Measurements from ENCODE around the gene TALDO1.

GRCh38 chr11:802693-803466, 55.6 kb downstream of the TALDO1 start:
- TF ChIP-seq, protein P1, sequence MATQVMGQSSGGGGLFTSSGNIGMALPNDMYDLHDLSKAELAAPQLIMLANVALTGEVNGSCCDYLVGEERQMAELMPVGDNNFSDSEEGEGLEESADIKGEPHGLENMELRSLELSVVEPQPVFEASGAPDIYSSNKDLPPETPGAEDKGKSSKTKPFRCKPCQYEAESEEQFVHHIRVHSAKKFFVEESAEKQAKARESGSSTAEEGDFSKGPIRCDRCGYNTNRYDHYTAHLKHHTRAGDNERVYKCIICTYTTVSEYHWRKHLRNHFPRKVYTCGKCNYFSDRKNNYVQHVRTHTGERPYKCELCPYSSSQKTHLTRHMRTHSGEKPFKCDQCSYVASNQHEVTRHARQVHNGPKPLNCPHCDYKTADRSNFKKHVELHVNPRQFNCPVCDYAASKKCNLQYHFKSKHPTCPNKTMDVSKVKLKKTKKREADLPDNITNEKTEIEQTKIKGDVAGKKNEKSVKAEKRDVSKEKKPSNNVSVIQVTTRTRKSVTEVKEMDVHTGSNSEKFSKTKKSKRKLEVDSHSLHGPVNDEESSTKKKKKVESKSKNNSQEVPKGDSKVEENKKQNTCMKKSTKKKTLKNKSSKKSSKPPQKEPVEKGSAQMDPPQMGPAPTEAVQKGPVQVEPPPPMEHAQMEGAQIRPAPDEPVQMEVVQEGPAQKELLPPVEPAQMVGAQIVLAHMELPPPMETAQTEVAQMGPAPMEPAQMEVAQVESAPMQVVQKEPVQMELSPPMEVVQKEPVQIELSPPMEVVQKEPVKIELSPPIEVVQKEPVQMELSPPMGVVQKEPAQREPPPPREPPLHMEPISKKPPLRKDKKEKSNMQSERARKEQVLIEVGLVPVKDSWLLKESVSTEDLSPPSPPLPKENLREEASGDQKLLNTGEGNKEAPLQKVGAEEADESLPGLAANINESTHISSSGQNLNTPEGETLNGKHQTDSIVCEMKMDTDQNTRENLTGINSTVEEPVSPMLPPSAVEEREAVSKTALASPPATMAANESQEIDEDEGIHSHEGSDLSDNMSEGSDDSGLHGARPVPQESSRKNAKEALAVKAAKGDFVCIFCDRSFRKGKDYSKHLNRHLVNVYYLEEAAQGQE (IDR thresholded peaks at IDR 0.05) = no peak
- TF ChIP-seq TAF1 (conservative IDR thresholded peaks at IDR 0.05) (no peak), CTCF (IDR thresholded peaks at IDR 0.05; ENCODE audit: low read depth, low read length, missing input control) (no peak), RAD21 (IDR thresholded peaks at IDR 0.05) (no peak), YY1 (IDR thresholded peaks at IDR 0.05) (no peak), GABPA (IDR thresholded peaks at IDR 0.05 in 1 of 2, conservative IDR thresholded peaks at IDR 0.05 in 1 of 2) (no peak), JUND (IDR thresholded peaks at IDR 0.05) (no peak), RXRA (IDR thresholded peaks at IDR 0.05) (no peak), EGR1 (IDR thresholded peaks at IDR 0.05; ENCODE audit: low read depth in 2 of 2) (no peak), SP1 (IDR thresholded peaks at IDR 0.05) (no peak), NR2F2 (IDR thresholded peaks at IDR 0.05) (no peak), ATF3 (IDR thresholded peaks at IDR 0.05) (no peak)
- TF ChIP-seq, protein P2, sequence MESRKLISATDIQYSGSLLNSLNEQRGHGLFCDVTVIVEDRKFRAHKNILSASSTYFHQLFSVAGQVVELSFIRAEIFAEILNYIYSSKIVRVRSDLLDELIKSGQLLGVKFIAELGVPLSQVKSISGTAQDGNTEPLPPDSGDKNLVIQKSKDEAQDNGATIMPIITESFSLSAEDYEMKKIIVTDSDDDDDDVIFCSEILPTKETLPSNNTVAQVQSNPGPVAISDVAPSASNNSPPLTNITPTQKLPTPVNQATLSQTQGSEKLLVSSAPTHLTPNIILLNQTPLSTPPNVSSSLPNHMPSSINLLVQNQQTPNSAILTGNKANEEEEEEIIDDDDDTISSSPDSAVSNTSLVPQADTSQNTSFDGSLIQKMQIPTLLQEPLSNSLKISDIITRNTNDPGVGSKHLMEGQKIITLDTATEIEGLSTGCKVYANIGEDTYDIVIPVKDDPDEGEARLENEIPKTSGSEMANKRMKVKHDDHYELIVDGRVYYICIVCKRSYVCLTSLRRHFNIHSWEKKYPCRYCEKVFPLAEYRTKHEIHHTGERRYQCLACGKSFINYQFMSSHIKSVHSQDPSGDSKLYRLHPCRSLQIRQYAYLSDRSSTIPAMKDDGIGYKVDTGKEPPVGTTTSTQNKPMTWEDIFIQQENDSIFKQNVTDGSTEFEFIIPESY (IDR thresholded peaks at IDR 0.05) = no peak
- TF ChIP-seq, protein P3, sequence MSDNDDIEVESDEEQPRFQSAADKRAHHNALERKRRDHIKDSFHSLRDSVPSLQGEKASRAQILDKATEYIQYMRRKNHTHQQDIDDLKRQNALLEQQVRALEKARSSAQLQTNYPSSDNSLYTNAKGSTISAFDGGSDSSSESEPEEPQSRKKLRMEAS (IDR thresholded peaks at IDR 0.05) = no peak
